HEK293 (cell line): ENCODE measurements around the gene IKZF1.

Experiments used
- CTCF ChIA-PET: fragments of 350-600 bp; formaldehyde crosslinking; extraction: SDS; loops from one replicate; lab custom pipeline; 2021; ENCODE audit warnings: antibody characterized with exemption; lab: Yijun Ruan, JAX
- POLR2A ChIA-PET: fragments of 300-600 bp; formaldehyde crosslinking; extraction: SDS; loops from one replicate; lab custom pipeline; 2020; ENCODE audit warnings: antibody characterized with exemption, inconsistent platforms; lab: Yijun Ruan, JAX
- H3K27ac ChIP-seq: fragments of 200-500 bp; sonication (Bioruptor generic); 2 replicates; pipeline ENCODE4 v1.5.1; 2014; ENCODE audit warnings: low read depth, low read length, control low read depth, inconsistent platforms; ENCODE audit errors: extremely low read depth
- H3K36me3 ChIP-seq, 2 experiments: fragments of 200-500 bp in 1 of 2; sonication (Bioruptor generic) in 1 of 2; 1 replicate in 1 of 2; 2 replicates in 1 of 2; pipeline ENCODE4 v1.5.1; 2014 to 2017; ENCODE audit warnings: inconsistent platforms in 2 of 2, low read length in 2 of 2; ENCODE audit not compliant: control insufficient read depth in 2 of 2, insufficient read depth in 1 of 2
- H3K4me1 ChIP-seq: fragments of 200-500 bp; sonication (Bioruptor generic); 2 replicates; pipeline ENCODE4 v1.5.1; 2014; ENCODE audit warnings: mild to moderate bottlenecking, low read length, inconsistent platforms; ENCODE audit not compliant: control insufficient read depth, insufficient read depth
- H3K4me3 ChIP-seq: 2 replicates; pipeline ENCODE4 v1.5.1; 2011; ENCODE audit warnings: low read depth, mild to moderate bottlenecking, control low read depth, low read length, moderate library complexity
- H3K9me3 ChIP-seq: fragments of 200-500 bp; sonication (Bioruptor generic); 2 replicates; pipeline ENCODE4 v1.5.1; 2014; ENCODE audit warnings: low read depth, low read length, inconsistent platforms; ENCODE audit not compliant: control insufficient read depth, insufficient read depth
- KLF9 ChIP-seq: fragments of 450-650 bp; formaldehyde crosslinking; IDR thresholded peaks from 2 replicates; pipeline ENCODE4 v1.5.1; 2016; ENCODE audit warnings: missing biosample characterization, missing genetic modification characterization, low read depth
- SALL2 ChIP-seq: fragments of 450-650 bp; formaldehyde crosslinking; IDR thresholded peaks from 2 replicates; pipeline ENCODE4 v1.5.0; 2017; ENCODE audit warnings: missing biosample characterization, mild to moderate bottlenecking, missing genetic modification characterization, borderline replicate concordance
- ZFP3 ChIP-seq: fragments of 450-650 bp; formaldehyde crosslinking; IDR thresholded peaks from 2 replicates; pipeline ENCODE4 v1.5.1; 2016; ENCODE audit warnings: low read depth, missing biosample characterization, missing genetic modification characterization
- ZNF211 ChIP-seq: fragments of 450-650 bp; formaldehyde crosslinking; IDR thresholded peaks from 2 replicates; pipeline ENCODE4 v1.5.1; 2016; ENCODE audit warnings: low read depth, missing biosample characterization, missing genetic modification characterization
- ZNF223 ChIP-seq: fragments of 450-650 bp; formaldehyde crosslinking; IDR thresholded peaks from 2 replicates; pipeline ENCODE4 v1.5.1; 2016; ENCODE audit warnings: missing biosample characterization, missing genetic modification characterization
- ZNF292 ChIP-seq: fragments of 450-650 bp; formaldehyde crosslinking; IDR thresholded peaks from 2 replicates; pipeline ENCODE4 v1.5.1; 2016; ENCODE audit warnings: low read depth, missing biosample characterization, missing genetic modification characterization, borderline replicate concordance
- ZNF585B ChIP-seq: fragments of 450-650 bp; formaldehyde crosslinking; IDR thresholded peaks from 2 replicates; pipeline ENCODE4 v1.5.1; 2016; ENCODE audit warnings: missing biosample characterization, missing genetic modification characterization
- ZNF596 ChIP-seq: fragments of 450-650 bp; IDR thresholded peaks from 2 replicates; pipeline ENCODE4 v1.5.0; 2018; ENCODE audit warnings: missing biosample characterization, mild to moderate bottlenecking, missing genetic modification characterization, moderate library complexity
- ZNF654 ChIP-seq: fragments of 450-650 bp; formaldehyde crosslinking; IDR thresholded peaks from 2 replicates; pipeline ENCODE4 v1.5.1; 2016; ENCODE audit warnings: low read depth, missing biosample characterization, missing genetic modification characterization
- ZNF76 ChIP-seq: fragments of 450-650 bp; formaldehyde crosslinking; IDR thresholded peaks from 2 replicates; pipeline ENCODE4; 2016; ENCODE audit warnings: low read depth, missing biosample characterization, missing genetic modification characterization, borderline replicate concordance
- ZNF776 ChIP-seq: fragments of 450-650 bp; formaldehyde crosslinking; IDR thresholded peaks from 2 replicates; pipeline ENCODE4 v1.5.0; 2017; ENCODE audit warnings: missing biosample characterization, missing genetic modification characterization, borderline replicate concordance
- TF ChIP-seq, protein P1 (sequence below): fragments of 450-650 bp; formaldehyde crosslinking; IDR thresholded peaks from 2 replicates; pipeline ENCODE4 v1.5.1; 2016; ENCODE audit warnings: missing biosample characterization, missing genetic modification characterization, borderline replicate concordance
- TF ChIP-seq, protein P2 (sequence below): fragments of 450-650 bp; formaldehyde crosslinking; IDR thresholded peaks from 2 replicates; pipeline ENCODE4 v1.5.1; 2016; ENCODE audit warnings: missing biosample characterization, missing genetic modification characterization
- TF ChIP-seq, protein P3 (sequence below): fragments of 450-650 bp; formaldehyde crosslinking; IDR thresholded peaks from 2 replicates; pipeline ENCODE4 v1.5.1; 2016; ENCODE audit warnings: missing biosample characterization, missing genetic modification characterization, low read depth
- TF ChIP-seq, protein P4 (sequence below): fragments of 450-650 bp; formaldehyde crosslinking; IDR thresholded peaks from 2 replicates; pipeline ENCODE4 v1.5.1; 2017; ENCODE audit warnings: missing biosample characterization, missing genetic modification characterization

Gene IKZF1

DNA sequence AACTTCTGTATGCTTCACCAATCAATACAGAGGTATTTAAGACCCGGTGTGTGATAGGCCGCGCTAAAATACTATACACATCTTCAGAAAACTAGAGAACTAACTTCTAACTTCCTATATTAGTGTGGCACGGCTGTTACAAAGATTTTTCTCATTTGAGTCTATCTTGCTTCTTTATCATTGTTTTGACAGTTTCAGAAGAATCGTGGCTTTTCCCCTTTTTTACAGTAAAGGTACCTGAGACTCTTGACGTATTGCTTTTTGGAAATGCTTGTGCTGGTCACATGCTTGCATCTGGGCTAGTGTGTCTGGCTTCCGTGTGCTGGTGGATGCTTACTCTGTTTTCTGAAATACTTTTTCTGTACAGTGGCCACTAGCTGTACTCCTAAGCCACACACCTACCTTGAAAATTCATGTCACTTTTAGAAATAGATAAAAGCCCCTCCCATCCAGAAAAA is 12.7 kb downstream of the IKZF1 start:
- TF ChIP-seq, protein P1, sequence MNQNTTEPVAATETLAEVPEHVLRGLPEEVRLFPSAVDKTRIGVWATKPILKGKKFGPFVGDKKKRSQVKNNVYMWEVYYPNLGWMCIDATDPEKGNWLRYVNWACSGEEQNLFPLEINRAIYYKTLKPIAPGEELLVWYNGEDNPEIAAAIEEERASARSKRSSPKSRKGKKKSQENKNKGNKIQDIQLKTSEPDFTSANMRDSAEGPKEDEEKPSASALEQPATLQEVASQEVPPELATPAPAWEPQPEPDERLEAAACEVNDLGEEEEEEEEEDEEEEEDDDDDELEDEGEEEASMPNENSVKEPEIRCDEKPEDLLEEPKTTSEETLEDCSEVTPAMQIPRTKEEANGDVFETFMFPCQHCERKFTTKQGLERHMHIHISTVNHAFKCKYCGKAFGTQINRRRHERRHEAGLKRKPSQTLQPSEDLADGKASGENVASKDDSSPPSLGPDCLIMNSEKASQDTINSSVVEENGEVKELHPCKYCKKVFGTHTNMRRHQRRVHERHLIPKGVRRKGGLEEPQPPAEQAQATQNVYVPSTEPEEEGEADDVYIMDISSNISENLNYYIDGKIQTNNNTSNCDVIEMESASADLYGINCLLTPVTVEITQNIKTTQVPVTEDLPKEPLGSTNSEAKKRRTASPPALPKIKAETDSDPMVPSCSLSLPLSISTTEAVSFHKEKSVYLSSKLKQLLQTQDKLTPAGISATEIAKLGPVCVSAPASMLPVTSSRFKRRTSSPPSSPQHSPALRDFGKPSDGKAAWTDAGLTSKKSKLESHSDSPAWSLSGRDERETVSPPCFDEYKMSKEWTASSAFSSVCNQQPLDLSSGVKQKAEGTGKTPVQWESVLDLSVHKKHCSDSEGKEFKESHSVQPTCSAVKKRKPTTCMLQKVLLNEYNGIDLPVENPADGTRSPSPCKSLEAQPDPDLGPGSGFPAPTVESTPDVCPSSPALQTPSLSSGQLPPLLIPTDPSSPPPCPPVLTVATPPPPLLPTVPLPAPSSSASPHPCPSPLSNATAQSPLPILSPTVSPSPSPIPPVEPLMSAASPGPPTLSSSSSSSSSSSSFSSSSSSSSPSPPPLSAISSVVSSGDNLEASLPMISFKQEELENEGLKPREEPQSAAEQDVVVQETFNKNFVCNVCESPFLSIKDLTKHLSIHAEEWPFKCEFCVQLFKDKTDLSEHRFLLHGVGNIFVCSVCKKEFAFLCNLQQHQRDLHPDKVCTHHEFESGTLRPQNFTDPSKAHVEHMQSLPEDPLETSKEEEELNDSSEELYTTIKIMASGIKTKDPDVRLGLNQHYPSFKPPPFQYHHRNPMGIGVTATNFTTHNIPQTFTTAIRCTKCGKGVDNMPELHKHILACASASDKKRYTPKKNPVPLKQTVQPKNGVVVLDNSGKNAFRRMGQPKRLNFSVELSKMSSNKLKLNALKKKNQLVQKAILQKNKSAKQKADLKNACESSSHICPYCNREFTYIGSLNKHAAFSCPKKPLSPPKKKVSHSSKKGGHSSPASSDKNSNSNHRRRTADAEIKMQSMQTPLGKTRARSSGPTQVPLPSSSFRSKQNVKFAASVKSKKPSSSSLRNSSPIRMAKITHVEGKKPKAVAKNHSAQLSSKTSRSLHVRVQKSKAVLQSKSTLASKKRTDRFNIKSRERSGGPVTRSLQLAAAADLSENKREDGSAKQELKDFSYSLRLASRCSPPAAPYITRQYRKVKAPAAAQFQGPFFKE (tag by site-specific recombination), result no peak
- TF ChIP-seq KLF9 (tag by site-specific recombination), result no peak
- TF ChIP-seq, protein P2, sequence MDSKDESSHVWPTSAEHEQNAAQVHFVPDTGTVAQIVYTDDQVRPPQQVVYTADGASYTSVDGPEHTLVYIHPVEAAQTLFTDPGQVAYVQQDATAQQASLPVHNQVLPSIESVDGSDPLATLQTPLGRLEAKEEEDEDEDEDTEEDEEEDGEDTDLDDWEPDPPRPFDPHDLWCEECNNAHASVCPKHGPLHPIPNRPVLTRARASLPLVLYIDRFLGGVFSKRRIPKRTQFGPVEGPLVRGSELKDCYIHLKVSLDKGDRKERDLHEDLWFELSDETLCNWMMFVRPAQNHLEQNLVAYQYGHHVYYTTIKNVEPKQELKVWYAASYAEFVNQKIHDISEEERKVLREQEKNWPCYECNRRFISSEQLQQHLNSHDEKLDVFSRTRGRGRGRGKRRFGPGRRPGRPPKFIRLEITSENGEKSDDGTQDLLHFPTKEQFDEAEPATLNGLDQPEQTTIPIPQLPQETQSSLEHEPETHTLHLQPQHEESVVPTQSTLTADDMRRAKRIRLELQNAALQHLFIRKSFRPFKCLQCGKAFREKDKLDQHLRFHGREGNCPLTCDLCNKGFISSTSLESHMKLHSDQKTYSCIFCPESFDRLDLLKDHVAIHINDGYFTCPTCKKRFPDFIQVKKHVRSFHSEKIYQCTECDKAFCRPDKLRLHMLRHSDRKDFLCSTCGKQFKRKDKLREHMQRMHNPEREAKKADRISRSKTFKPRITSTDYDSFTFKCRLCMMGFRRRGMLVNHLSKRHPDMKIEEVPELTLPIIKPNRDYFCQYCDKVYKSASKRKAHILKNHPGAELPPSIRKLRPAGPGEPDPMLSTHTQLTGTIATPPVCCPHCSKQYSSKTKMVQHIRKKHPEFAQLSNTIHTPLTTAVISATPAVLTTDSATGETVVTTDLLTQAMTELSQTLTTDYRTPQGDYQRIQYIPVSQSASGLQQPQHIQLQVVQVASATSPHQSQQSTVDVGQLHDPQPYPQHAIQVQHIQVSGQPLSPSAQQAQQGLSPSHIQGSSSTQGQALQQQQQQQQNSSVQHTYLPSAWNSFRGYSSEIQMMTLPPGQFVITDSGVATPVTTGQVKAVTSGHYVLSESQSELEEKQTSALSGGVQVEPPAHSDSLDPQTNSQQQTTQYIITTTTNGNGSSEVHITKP (tag by site-specific recombination), result no peak
- TF ChIP-seq SALL2 (tag by site-specific recombination), result no peak
- TF ChIP-seq, all 188 proteins: peak for 0
- CTCF ChIA-PET, result no interaction called here
- Histone ChIP-seq H3K36me3 (no peaks in the 10 kb centered on the region), H3K27ac (no peak overlapping the region), H3K4me1 (no peaks in the 10 kb centered on the region), H3K9me3 (no peaks in the 10 kb centered on the region), H3K4me3 (no peak overlapping the region)
- POLR2A ChIA-PET, result no interaction called here

DNA sequence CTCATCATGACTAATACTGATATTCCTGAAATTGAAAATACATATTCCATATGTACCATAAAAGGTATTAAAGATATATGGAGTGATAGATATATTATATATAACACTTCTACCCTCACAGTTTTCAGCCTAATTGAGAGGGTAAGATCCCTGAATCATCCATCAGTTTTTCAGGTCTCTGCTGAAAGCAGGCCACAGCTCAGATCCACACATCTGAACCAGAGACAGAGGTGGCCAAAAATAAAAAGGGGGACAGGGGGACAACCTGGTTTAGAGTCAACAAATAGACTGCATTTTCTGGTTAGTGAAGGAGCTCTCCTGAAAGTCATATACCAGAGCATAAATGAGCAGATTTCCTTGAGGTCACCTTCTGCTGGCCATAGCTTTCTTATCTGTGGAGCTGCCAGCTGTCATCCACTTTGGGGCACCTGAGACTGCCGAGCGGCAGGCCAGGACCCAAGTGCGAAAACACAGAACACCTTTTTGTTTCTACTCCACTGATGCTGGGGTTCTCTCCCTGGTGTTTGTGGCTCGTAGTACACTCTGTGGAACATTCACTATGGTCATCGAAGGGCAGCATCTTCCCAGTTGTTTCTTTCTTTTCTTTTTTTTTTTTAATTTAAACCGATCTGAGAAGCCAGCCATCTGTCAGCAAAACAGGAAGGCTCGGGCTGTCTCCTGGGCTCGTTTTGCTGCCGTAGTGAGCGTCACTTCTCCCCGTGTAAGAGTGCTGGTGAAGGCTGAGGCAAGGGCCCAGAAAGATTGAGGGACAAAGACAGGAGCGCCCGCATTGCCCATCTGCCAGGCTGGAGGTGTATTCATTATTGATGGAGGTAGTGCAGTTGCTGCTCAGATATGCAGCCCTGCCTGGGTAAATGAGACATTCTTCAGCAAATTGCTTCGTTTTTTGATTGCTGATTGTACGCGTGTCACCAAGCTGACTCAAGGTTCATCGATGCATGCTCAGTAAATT is 13.5 kb downstream of the IKZF1 start:
- Histone ChIP-seq H3K4me1 (no peaks in the 10 kb centered on the region), H3K36me3 (no peaks in the 10 kb centered on the region), H3K27ac (no peak overlapping the region), H3K4me3 (no peak overlapping the region), H3K9me3 (no peaks in the 10 kb centered on the region)
- CTCF ChIA-PET, result no interaction called here
- POLR2A ChIA-PET, result no interaction called here
- no peak for TF ChIP-seq ZNF776 (tag by site-specific recombination)
- TF ChIP-seq, protein P3, sequence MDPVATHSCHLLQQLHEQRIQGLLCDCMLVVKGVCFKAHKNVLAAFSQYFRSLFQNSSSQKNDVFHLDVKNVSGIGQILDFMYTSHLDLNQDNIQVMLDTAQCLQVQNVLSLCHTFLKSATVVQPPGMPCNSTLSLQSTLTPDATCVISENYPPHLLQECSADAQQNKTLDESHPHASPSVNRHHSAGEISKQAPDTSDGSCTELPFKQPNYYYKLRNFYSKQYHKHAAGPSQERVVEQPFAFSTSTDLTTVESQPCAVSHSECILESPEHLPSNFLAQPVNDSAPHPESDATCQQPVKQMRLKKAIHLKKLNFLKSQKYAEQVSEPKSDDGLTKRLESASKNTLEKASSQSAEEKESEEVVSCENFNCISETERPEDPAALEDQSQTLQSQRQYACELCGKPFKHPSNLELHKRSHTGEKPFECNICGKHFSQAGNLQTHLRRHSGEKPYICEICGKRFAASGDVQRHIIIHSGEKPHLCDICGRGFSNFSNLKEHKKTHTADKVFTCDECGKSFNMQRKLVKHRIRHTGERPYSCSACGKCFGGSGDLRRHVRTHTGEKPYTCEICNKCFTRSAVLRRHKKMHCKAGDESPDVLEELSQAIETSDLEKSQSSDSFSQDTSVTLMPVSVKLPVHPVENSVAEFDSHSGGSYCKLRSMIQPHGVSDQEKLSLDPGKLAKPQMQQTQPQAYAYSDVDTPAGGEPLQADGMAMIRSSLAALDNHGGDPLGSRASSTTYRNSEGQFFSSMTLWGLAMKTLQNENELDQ, result no peak
- TF ChIP-seq ZNF596, result no peak
- no peak for TF ChIP-seq ZNF211
- no peak for TF ChIP-seq ZNF654
- TF ChIP-seq ZFP3 (tag by site-specific recombination), result no peak
- TF ChIP-seq ZNF76 (tag by site-specific recombination), result no peak
- TF ChIP-seq ZNF223 (tag by site-specific recombination), result no peak
- no peak for TF ChIP-seq ZNF292
- TF ChIP-seq ZNF585B (tag by site-specific recombination), result no peak
- TF ChIP-seq, protein P4, sequence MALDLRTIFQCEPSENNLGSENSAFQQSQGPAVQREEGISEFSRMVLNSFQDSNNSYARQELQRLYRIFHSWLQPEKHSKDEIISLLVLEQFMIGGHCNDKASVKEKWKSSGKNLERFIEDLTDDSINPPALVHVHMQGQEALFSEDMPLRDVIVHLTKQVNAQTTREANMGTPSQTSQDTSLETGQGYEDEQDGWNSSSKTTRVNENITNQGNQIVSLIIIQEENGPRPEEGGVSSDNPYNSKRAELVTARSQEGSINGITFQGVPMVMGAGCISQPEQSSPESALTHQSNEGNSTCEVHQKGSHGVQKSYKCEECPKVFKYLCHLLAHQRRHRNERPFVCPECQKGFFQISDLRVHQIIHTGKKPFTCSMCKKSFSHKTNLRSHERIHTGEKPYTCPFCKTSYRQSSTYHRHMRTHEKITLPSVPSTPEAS (tag by site-specific recombination), result no peak
